ENCODE results near the gene LDB3. TPM values are rescaled to one million over a fixed set of nuclear protein-coding genes. Genes with fewer than 3 reads are reported as not detected.

Gene LDB3
- total and polyA plus RNA-seq, 2 of the 4 experiments (the other 2 are of a cell fraction) = 0.36 to 2.6 TPM

DNA sequence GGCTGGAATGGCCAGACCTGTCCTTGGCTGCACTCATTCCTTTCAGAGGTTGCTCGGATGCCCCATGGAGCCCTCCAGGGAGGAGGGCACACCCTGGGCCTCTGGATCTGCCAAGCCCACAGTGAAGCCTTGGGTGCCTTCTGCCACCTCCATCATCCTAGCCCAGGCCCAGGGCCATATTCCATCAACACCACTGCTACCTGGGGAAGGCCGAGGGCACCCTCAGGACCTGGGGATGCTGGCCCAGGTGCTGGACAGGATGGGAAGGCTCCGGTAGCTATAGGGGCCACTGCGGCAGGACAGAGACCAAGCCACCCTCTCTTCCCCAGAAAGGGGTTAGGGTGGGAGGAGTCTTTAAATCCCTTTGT lies 13.2 kb upstream of the LDB3 start:
- no peak overlapping the region for H3K4me2 ChIP-seq (ENCODE audit: low read depth, low read length)
- in situ Hi-C loops (cut with MboI; ENCODE audit: low sequenced_read_pairs) = no loop called here
- ATAC-seq (ENCODE audit: low read depth) = no peak

More for the DNA sequence above, 13.2 kb upstream of the LDB3 start:
- Histone ChIP-seq H3K56ac (ENCODE audit: extremely low read depth, insufficient read depth, low read length) (no peak overlapping the region), H2BK120ac (ENCODE audit: low read depth, low read length) (no peak overlapping the region), H3K27me3 (ENCODE audit: control insufficient read depth, insufficient read depth, low read length) (no peaks in the 10 kb centered on the region; the same call in 1 of the 2 replicates), H3K36me3 (ENCODE audit: control insufficient read depth, insufficient read depth, low read length) (no peaks in the 10 kb centered on the region), H3K9me3 (ENCODE audit: control insufficient read depth, insufficient read depth, low read length) (no peaks in the 10 kb centered on the region), H2BK5ac (ENCODE audit: low read depth, low read length, poor library complexity, severe bottlenecking) (no peak overlapping the region), H2AK9ac (replicated peaks; ENCODE audit: low read depth, low read length, poor library complexity) (no peak overlapping the region), H4K8ac (ENCODE audit: low read depth in 2 of 2, low read length in 2 of 2) (no peak overlapping the region), H3K18ac (ENCODE audit: low read depth, low read length) (no peak overlapping the region), H3K14ac (replicated peaks; ENCODE audit: low read depth, low read length) (no peak overlapping the region), H4K5ac (ENCODE audit: low read depth, low read length) (no peak overlapping the region), H3K4me1 (ENCODE audit: control insufficient read depth, insufficient read depth, low read length) (peaks cover 2% of the 10 kb centered on the region; the same call in 1 of the 2 replicates), H3K23ac (ENCODE audit: low read depth, low read length) (no peak overlapping the region), H3K4ac (ENCODE audit: low read depth, low read length) (no peak overlapping the region), H3K9me1 (ENCODE audit: insufficient read depth, low read length) (peaks cover 13% of the 10 kb centered on the region), H4K91ac (ENCODE audit: insufficient read depth, low read depth, low read length) (no peak overlapping the region), H2AK5ac (ENCODE audit: low read depth, low read length) (no peak overlapping the region), H4K20me1 (ENCODE audit: insufficient read depth, low read length) (no peaks in the 10 kb centered on the region), H3K9ac (ENCODE audit: low read depth, low read length) (no peak overlapping the region), H2BK20ac (ENCODE audit: low read depth, low read length) (no peak overlapping the region), H2AFZ (replicated peaks; ENCODE audit: low read length, poor library complexity) (no peak overlapping the region), H3K27ac (ENCODE audit: insufficient read depth, low read length) (no peak overlapping the region), H3K79me1 (ENCODE audit: low read depth in 1 of 2, low read length in 2 of 2) (no peaks in the 10 kb centered on the region), H2BK15ac (ENCODE audit: low read depth, low read length) (no peak overlapping the region), H3K4me3 (ENCODE audit: insufficient read depth, low read depth, low read length) (no peak overlapping the region)
- POLR2A ChIA-PET (ENCODE audit: unreplicated experiment) = no interaction called here
- intact Hi-C loops (cut with micrococcal nuclease) (no loop called here), dilution Hi-C loops (cut with HindIII; ENCODE audit: low sequenced_read_pairs, unreplicated experiment) (no loop called here)
- DNase-seq = no peak
- CTCF ChIA-PET = interaction anchor here (0.8 kb wide), 1 partner anchor 19 kb away, joined by 3 read pairs; no protein-coding TSS in a partner anchor
- no peak for TF ChIP-seq MAFK (IDR thresholded peaks at IDR 0.05; ENCODE audit: low read depth, low read length)
- no peak for TF ChIP-seq RFX5 (IDR thresholded peaks at IDR 0.05; ENCODE audit: low read depth, low read length)
- TF ChIP-seq, protein P1, sequence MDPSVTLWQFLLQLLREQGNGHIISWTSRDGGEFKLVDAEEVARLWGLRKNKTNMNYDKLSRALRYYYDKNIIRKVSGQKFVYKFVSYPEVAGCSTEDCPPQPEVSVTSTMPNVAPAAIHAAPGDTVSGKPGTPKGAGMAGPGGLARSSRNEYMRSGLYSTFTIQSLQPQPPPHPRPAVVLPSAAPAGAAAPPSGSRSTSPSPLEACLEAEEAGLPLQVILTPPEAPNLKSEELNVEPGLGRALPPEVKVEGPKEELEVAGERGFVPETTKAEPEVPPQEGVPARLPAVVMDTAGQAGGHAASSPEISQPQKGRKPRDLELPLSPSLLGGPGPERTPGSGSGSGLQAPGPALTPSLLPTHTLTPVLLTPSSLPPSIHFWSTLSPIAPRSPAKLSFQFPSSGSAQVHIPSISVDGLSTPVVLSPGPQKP (IDR thresholded peaks at IDR 0.05; ENCODE audit: borderline replicate concordance, low read depth, low read length) = no peak
- TF ChIP-seq MAZ (IDR thresholded peaks at IDR 0.05; ENCODE audit: borderline replicate concordance, low read depth, low read length) = no peak
- TF ChIP-seq, protein P2, sequence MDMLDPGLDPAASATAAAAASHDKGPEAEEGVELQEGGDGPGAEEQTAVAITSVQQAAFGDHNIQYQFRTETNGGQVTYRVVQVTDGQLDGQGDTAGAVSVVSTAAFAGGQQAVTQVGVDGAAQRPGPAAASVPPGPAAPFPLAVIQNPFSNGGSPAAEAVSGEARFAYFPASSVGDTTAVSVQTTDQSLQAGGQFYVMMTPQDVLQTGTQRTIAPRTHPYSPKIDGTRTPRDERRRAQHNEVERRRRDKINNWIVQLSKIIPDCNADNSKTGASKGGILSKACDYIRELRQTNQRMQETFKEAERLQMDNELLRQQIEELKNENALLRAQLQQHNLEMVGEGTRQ (IDR thresholded peaks at IDR 0.05; ENCODE audit: low read depth, low read length) = no peak
- 100% methylated on average over 1 of the region's 4 CpGs; no CpG with 5 or more reads in 1 of the 2 experiments for WGBS, 2 experiments (ENCODE audit: extremely low coverage in 2 of 2, insufficient read length in 1 of 2)
- no TSS peak for BruUV-seq (replicated peaks)

Measured in IMR-90 (cell line).